ENCODE results near the gene CDH2.

Gene CDH2

GRCh38 chr18:27901424-27902226 lies 275.3 kb downstream of the CDH2 start:
- DNase-seq (ENCODE audit: low read depth), result no peak

Data from non-pigmented ciliary epithelial cell (primary cell).